Activated gamma-delta T cell treated with anti-CD3 and anti-CD28 coated beads, Interleukin-2, amount 50 U/mL, for 16 hours (primary cell): ENCODE measurements around the gene PRRT1.
"Not testable (repeated sequence)": the region's sequence is repeated elsewhere in the genome, so short reads cannot be mapped to it uniquely, and the experiment has no call there.

ENCODE experiments used
- DNase-seq: peaks from one replicate; pipeline ENCODE4 v3.0.0-alpha.2; 2020; ENCODE audit warnings: low read depth

Gene PRRT1

DNA sequence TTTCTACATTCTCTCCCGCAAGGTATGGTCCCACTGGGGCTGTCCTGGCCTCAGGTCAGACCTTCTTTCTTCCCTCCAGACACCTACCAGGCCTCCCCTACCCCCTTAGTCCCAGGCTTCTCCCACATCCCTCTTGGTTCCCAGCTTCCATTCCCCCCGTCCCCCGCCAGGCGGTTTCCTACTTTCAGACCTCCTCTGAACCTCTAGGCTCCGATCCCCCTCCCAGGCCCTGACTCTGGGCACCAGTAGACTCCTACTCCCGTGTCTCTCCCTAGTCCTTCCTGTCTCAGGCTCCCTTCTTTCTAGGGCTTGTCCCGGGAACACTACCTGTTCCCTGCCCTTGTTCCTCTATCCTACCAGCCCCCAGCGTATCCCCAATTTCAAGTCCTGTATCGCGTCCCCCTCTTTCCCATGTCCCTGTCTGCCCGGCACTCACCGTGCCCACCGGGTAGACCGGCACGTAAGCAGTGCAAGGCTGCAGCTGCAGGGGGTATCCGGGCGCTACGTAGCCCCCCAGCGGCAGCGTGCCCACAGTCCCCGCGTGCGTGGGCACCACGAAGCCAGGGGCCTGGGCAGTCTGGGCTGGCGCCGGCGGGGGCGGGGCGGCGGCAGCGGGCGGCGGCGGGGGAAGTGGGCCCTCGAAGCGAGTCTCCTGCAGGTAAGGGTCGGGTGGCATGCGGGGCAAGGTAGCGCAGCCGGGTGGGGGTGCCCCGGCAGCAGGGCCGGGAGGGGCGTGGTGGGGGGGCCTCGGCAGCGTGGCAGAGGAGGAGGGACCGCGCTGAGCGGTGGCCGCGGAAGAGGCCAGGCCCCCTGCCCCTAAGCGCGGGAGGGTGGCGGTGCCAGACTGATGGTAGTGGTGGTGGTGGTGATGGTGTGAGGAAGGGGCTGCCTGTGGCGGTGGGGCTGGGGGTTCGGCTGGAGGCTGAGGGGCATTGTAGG is 1.5 kb downstream of the PRRT1 start:
- no peak for DNase-seq

DNA sequence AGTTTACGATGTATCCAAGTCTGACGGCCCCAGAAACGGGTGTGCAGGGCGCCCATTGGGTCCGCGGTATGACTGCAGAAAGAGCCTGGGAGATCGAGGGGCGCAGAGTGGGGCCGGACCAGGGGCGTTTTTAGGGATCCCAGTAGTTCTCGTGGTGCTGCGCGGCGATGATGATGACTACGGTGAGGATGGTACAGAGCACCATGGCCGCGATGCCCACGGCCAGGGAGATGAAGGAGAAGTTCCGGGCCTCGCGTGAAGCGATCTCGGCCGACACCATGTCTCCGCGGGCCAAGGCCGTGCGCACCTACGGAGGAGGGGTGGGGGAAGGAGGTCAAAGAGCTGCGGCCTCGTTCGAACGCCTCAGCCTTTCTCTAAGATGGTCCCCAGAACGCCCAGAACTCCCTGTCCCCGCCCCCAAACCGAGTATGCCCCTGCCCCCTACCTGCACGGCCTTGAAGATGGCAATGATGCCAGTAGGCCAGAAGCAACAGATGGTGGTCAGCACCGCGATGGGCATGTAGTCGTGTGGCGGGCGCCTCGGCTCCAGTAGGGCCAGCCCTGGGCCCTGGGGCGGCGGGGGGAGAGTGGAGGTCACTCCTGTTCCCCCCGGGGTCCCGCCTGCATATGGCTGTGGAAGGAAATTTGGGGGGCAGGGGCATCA is 2.5 kb downstream of the PRRT1 start:
- no peak for DNase-seq

DNA sequence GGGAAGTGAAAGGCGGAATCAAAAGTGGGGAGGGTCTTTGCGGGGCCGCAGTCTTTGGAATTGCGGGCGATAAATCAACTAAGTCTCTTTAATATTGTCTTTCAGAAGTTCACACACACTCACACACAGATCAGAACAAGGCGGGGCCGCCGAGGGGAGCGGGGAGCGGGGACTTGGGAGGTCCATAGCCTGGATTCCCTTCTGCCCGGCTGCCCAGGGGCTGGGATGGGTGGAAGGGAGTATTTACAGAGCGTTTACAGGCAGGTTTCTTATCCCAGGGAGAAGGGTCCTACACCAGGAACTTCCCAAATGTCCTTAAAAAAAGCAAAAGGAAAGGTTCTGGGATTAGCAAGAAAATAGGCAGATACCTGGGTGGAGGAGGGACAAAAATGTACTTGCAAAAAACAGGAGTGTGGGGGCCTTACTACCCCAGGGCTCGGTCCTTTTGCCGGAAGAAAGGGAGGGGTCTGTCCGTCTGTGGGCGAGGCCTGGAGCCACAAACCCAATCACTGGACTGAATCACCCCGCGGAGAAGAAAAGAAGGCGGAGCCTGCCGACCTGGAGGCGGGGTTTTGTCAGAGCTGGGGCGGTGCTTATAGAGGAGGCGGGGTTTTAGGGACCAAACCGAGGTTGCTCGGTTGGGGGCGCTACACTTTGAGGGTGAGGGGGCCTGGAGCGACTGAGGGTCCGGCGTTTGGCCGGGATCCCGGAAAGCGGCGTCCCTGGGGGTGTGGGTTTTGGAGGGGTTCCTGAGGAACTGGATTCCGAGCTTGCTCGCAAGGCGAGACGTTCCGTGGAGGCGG is 3.2 kb downstream of the PRRT1 start:
- peak; percentile 55 for DNase-seq

DNA sequence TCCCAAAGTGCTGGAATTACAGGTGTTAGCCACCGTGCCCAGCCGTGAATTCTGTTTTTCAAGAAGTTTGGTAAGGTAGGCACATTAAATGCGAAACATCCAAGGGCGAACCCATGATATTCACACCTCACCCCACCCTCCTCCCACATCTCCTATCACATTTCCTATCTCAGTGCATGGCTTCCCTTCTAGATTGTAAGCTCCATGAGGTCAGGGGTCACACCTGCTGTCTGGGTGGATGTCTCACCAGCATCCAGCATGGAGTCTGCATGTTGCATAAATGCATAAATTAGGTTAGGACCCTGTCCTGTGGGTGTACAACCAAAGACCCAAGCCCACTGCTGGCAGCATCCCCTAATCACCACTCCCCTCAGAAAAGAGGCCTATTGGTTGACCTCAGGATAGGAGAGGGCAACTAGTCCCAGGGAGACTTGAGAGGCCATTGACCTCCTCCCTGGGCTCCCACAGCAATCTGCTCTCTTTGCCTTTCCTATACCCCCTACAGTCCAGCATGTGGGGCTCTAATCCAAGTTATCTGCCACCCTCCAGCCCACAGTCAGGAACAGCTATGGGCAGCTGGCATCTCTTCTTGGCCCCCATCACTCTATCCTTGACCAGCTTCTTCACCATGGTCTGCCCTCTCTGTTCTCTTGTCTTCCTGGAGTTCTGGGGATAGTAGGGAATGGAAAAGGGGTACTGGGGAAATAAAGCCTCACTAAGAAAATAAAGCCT is 4.2 kb downstream of the PRRT1 start:
- no peak for DNase-seq

DNA sequence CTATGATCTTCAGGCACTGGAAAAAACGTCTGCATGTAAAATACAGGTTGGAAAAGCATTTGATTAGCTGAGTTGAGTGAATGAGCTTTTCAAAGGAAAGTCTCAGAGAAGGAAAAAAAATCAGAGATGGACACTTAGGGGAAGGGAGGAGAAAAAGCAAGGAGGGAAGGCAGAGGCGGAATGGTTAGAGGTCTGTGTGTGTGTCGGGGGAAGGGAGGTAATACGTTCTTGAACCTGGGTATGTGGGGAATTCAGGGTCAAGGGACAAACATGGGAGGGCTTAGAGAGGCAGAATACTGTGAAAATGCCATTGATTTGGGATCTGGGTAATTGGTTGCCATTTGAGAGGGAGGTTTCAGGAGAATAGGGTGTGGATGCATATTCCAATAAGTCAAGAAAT is 5.1 kb downstream of the PRRT1 start:
- DNase-seq = no peak

DNA sequence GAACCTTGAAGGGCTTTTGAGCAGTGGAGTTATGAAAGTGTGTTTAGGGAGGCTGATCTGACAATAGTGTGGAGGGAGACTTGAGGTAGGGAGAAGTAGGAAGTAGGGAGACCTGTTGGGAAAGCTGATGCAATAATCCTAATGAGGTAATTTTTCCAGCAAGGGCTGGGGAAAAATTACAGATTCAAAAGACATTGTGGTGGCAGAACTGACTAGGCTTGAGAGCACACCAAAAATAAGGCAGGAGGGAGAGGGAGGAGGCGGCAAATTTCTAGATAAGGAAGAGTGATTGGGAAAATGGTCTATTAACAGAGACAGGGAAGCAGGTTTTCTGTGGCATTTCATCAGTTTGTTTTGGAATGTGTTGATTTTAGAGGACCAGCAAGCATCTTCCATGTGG is 5.5 kb downstream of the PRRT1 start:
- DNase-seq = no peak

DNA sequence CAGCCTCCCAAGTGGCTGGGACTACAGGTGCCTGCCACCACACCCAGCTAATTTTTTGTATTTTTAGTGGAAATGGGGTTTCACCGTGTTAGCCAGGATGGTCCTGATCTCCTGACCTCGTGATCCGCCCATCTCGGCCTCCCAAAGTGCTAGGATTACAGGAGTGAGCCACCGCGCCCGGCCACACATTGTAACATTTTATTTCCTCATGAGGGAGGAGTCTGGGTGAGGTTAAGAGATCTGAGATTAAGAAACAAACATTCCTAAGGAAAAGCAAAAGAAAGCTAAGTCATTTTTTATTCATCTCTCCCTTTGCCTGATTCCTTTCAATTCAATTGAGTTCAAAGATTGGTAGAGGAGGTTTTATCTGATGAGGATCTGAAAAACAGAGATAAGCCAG is 7.5 kb downstream of the PRRT1 start:
- DNase-seq = not testable (repeated sequence)

DNA sequence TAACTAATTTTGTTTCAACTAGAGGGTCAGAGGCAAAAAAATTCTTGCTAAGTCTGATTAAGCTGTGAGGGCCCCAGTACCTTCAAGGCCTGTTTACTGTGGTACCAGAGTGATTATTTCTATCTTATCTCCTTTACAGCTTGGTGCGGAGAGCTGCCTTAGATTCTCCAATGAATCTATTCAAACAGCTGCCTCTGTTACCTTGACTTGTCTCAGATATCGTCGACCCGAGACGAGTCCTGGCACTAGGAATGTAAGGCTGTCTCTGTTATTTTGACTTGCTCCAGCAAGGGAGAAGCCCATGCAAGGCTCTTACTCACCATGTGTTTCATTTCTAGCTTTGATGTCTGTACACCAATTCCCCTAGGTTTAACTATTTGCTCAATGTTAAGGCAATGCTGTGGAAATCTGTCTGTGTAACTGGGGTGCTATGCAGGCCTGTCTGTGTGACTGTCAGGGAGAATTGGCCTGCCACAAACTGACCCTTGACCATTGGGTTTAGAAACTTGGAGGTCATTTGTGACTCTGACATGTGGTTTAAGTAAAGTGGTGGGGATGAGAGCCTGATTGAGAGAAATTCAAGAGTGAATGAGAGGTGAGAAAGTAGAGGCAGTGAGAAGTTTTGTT is 11.2 kb downstream of the PRRT1 start:
- no peak for DNase-seq

DNA sequence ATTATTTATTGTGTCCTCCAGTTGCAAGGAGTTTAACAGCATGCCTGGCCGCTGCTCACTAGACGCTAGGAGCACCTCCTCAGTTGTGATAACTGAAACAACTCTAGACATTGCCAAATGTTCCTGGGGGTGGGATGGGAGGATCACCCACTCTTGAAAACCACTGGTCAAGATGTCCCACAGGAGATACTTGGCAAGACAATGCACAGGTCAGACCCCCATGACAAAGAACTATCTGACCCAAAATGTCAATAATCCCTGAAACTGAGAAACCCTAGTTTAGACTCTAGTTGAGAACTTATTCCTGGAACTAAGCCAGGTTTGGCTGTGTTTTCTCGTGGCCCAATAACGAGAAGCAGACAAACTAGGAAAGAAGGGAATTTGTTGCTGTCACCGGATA is 12.1 kb downstream of the PRRT1 start:
- no peak for DNase-seq

DNA sequence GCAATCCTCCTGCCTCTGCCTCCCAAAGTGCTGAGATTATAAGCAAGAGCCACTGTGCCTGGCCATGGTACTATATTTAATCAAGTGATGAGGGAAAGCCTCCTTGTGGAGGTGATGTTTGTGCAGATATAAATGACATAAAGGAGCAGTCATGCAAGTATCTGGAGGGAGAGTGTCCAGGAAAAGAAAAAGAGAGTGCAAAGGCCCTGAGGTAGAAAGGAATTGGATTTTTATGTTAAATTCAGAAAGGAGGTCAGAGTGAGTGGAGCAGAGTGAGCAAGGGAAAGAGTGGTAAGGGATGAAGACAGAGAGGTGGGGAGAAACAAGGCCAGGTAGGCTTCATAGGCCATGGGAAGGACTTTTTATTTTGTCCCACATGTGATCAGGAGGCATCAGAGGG is 14.3 kb downstream of the PRRT1 start:
- no peak for DNase-seq

DNA sequence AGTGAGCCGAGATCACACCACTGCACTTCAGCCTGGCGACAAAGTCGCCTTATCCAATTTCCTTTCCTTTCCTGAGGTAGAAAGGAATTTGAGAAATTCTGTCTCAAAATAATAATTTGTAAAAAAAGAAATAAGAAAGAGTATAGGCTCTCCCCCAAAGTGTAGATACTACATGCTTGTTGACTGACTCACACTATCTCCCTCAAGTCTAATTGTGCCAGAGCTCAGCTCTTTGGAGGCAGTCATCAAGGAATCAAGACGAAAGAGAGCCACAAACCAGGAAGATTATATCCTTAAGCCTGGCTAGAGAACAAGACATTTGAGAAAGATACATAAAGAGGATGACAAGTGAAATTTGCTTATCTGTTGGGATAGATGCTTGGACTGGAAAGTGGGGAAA is 18.0 kb downstream of the PRRT1 start:
- no peak for DNase-seq

DNA sequence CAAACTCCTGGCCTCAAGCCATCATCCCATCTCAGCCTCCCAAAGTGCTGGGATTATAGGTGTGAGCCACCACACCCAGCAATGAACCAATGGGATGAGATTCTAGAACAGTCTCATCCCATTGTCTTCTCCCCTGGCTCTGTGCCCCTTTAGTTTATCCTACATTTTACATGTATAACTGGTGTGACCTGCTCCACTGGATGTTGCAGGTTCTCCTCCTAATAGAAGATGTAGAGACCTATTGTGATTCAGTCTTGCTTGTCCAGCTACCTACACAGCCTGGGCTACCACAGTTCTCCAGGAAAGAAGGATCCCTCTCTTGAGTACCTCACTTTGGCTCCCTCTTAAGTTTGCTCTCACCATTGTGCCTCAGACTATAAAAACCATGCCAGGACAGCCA is 19.6 kb downstream of the PRRT1 start:
- no peak for DNase-seq

DNA sequence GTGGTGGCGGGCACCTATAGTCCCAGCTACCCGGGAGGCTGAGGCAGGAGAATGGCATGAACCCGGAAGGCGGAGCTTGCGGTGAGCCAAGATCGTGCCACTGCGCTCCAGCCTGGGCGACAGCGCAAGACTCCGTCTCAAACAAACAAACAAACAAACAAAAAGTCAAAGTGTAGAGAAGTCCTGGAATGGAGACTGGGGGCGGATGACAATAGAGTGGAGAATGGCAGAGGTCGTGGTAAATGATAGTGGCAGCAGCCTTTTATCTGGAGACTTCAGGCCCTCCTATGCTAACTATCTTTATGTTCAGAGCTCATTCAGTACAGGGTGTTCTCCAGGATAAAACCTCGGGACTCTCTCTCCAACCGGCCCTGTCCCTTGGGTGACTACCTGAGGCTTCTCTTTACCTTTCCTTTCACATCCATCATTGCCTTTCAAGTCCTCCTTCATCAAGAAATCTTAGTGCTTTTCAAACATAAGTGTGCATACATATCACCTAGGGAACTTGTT is 20.2 kb downstream of the PRRT1 start:
- no peak for DNase-seq

DNA sequence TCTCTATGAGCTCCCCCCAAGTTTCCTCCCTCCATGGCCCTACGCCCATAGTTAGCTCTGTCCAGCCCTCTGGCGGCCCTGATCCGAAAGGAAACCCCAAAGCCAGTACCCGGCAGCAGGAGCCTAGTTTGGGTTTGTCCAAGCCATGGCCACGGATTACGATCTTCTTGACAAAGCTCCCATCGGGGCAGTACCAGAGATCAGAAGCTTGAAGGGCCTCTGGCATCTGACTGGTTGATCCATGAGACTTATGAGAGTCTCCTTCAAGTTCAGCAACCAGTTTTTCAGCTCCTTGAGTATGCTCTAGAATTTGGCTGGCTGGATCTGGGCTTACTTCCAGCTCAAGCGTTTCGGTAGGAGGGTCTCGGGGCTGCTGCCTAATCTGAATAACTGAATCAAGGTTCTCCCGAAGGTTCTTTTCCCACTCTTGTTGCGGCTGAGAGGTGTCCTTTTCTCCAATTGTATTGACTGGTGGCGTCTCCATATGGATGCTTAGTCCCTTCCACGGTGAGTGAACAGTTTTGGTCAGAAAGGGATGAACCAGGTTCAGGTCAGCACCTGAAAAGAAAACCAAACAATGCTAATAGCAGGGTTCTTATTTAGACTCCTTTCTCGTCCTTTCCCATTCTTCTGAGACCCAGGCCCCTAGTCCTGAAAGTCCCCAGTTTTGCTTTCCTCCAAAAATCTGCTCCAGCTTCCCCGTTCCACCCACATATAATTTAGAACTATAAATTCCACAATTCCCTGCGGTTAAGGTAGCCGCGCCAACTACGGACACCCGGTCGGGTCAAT is 22.2 kb downstream of the PRRT1 start:
- DNase-seq = no peak

DNA sequence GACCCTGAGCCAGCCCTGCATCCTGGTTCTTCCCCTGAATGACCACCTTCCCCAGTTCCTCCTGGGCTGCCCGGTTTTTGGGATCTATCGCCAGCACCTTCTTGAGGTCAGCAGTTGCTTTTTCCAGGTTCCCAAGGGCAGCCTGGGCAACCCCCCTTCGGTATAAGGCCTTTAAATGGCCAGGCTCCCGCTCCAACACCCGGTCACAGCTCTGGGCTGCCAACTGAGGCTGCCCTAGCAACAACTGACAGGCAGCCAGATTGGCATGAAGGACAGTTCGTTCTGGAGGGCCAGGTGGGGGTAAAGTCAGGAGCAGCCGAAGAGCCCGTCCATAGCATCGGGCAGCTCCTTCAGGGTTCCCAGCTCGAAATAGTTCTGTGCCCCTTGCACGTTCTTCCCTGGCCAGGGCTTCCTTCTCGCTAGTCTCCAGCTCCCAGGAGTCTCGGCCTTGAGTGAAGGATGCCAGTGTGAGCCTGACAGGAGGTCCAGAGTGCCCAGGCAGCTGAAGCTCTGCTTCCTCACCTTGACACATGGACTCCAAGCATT is 22.9 kb downstream of the PRRT1 start:
- DNase-seq = no peak

DNA sequence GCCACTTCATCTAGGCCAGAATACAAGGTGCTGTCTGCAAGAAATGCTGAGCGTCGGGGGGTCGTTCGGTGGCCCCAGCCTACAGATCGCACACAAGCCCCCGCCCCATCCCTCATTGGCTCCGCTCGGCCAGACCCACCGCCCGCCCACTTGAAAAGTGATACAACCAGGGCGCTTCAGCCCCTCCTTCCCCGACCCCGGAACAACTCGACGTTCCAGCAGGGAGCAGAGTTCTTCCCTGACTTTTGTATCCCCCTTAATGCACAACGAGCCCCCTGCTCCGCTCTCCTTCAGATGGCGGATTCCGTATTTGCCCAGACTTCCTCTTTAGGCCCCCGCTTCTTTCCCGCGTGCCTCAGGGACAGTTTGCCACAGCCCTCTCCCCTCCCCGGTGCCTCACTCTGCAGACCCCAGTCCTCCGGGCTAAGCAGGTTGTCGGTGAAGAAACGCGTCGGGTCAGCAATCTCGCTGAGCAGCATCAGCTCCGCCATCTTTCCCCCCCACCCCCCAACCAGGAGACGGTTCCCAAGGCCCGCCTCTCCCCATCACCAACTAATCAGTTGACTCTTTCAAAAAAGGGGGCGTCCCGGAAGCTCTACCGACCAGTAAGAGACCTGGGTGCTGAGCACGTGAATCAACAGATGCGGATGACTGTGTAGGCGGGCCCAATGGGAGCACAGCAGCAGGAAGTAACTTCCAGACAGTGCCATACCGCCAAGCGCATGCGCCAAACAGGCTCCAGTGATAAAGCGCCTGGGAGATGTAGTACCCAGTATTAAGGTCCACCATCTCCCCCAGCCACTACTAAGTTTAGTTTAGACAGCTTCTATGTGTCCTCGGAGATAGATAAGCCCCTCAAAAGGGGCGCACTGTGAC is 23.8 kb downstream of the PRRT1 start, which contains the start of gene ATF6B:
ATF6B (minus strand) TSS at position 530 of the 876 bp plus-strand sequence; CDS start at position 491, 39 bp downstream.
- DNase-seq = peak; percentile 97

DNA sequence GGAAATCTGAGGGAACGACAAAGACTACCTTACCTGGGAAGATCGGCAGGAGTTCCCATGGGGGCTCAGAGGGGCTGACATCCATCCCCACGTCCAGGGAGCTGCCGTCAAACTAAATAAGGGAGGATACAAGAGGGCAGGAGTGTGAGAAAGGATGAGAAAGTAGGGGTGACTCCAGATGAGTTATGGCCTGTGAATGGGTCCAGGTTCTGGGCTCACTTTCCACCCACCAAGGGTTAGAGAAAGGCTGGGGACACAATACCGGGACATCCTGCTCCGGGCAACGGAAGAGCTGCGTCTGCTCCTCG is 24.4 kb downstream of the PRRT1 start:
- DNase-seq = no peak

DNA sequence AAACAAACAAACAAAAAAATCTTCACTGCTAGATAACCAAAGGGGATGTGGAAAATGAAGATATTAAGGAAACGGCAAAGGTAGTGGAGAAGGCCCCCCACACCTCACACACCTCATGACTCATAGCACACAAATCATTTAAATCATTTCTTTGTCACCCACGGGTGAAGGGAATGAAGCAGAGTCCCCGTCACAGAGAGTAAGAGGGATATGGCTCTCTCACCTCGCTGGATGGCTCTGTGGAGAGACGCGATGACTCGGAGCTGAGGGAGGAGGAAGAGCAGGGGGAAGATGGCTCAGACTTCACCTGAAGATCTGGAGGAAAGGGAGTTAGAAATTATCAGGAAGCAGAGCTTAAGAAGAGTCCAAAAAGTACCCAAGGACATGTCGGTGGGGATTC is 24.9 kb downstream of the PRRT1 start:
- DNase-seq = no peak

DNA sequence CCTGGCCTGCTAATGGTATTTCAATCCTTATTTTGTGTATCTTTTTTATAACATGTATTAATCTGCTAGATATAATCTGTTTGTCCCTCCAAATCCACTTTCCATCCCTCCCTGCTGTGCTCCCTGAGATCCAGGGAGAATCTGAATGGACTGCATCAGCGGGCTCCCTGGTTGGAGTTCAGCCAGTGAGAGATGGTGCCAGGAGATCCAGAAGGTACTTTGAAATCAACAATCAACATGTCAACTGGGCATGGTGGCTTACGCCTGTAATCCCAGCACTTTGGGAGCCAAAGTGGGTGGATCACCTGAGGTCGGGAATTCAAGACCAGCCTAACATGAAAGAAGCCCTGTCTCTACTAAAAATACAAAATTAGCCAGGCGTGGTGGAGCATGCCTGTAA is 28.1 kb downstream of the PRRT1 start:
- DNase-seq = no peak
